Embryonic facial prominence (tissue), 1 donor: ENCODE results near the gene GRM5.

Source experiments
- DNase-seq: peaks from one replicate; pipeline ENCODE4 v3.0.0-alpha.2; 2016; ENCODE audit errors: extremely low spot score

GRM5 gene

DNA sequence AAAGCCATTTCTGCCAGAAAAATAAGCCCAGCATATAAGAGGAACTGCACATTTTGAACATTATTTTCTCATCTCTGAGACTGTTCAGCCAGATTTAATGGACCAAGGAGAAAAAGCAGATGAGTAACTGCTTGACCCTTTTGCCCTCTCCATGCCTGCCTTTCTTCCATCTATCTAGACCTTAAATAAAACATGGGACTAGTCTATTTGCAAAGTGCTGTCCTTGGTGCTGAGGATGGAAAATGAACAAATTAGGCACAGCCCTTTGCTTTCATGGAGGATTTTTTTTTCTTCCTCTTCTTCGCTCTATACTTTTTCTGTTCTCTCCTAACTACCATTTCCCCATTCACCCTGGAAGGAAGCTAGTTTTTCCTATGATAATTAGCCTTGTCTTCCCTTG is 361.3 kb downstream of the GRM5 start:
- no peak for DNase-seq

DNA sequence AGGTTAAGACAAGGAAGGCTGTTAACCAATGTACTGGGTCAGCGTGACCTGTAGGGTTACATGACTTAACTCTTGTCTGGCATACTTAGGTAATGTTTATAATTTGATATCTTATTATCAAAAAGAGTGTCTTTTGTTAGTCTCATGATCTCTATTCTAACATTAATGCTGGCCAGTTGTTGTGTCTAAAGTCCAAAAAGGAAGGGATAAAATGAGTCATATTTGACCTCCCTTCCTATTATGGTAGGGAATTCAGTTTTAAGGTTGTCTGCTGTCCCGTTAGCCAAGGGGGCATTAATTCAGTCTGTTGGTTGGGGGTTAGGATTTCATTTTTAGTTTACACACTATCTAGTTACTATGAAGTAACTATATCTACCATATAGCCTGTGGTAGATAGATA is 364.0 kb downstream of the GRM5 start:
- DNase-seq = no peak

DNA sequence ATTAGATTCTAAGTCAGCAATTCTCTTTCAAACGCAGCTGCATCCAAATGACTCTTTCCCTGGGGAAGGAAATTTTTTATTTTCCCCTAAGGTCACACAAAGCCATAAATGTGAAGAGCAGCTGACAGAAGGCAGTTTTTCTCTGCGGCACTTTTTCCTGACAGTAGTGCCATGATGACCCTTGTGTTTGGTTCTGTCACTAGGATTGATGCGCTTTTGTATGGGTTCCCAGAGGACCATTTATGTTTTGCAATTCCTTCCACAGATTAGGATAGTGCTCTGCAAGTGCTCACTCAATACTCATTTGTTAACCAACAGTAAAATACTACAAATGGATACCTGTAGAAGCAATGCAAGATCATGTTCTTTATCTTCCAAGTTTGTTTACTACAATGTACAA is 368.6 kb downstream of the GRM5 start:
- no peak for DNase-seq

DNA sequence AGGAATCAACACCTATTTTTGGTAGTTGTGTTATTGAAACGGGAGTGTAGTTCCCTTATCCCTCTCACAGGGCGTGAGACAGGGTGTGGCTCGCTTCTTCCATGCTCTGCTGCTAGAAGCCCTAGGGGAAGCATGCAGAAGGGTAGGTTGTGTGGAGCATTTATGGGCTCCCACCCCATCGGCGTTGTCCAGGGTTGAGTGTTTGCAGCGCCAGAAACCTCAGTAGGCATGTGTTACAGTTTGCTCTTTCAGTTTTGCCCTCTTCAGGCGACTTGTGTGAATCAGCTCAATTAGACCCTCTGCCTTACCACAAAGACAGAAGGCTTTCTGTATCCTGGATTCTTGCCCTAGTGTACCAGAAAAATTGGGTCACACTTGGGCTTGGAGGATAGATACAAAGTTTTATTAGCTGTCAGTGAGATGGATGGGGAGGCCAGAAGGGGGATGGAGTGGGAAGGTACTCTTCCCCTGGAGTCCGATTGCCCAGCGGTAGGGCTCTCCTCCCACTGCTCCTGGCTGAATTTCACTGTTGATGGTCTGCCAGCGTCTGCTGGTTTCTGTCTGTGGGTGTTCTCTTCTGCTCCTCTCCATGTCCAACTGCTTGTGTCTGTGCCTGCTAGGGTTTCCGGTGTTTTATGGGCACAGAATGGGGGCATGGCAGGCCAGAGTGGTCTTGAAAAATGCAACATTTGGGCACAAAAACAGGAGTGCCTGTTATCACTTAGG is 369.9 kb downstream of the GRM5 start:
- DNase-seq = no peak

DNA sequence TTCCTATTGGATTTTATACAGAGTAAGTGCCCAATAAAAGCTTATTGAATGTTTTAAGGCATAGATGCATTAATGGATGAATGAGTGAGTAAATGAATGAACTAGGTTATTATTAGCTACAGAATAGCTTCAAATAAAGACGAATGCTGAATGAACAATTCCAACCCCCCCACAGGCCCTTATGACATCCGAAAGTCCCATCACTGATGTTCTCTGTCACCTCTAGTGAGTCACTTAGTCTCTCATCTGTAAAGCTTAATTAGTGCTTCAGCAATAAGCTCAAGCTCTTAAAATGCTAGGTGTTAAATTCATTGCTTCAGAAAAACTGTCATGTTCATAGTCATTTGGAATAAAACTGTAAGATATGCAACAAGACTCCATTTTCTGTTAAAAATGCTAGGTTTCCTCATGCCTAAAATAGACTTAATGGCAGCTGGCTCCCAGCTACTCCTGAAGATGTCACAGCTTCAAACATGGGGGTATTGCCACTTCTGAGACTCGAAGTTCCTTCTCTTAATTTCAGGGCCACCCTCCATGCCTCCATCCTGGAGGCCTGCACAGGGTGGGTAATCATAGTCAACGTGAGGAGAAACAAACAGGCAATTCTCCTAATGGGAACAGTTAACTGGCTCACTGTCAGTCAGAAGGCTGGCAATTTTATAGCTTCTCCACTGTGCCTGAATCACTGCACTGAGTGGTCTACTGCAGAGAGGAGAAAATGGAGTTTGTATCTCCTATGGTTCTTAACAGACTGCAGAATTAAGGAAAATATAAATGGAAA is 373.3 kb downstream of the GRM5 start:
- DNase-seq = no peak

DNA sequence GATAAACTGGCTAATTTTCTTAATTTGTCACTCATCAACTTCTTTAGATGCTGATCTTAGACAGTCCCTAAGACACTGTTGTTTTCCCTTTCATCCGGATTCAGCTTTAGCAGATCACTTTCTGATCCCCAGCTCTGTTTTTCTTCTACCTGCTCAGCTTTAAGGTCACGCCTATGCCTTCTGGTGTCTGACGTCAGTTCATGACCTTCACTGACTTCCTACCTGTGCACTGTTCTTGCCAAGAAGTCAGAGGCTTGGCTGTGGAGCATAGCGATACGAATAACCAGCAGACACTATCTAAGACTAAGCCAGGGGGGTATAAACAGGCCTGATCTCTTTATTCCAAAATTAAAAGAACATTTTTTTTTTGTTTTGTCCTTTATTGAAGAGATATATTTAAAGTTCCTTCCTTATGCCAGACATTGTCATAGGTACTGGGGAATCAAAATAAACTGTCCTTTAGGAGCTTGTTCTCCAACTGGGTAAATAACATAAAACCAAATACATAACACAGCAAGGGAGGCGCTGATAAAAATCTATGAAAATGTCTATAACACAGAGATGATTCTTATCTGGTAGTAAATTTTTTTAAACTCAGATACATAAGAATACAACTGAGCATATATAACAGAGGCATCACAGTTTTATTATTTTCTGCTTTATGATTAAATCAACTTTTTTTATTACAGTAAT is 376.1 kb downstream of the GRM5 start:
- no peak for DNase-seq

DNA sequence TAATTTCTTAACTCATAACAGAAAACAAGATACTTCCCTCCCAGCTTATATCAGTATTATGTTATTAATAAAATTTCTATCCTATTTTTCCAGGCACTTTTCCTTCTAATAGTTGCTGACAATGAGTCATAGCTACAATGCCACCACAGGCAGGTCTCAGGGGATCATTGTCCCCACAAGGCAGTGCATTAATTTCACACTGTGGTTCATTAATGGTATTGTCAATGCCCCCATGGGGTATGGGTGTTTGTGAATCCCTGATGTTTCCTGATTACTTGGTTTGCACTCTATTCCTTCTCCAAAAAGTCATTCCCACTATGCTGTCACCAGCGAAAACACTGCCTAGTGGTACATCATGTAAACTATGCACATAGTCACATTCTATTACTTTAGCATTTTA is 382.8 kb downstream of the GRM5 start:
- no peak for DNase-seq

DNA sequence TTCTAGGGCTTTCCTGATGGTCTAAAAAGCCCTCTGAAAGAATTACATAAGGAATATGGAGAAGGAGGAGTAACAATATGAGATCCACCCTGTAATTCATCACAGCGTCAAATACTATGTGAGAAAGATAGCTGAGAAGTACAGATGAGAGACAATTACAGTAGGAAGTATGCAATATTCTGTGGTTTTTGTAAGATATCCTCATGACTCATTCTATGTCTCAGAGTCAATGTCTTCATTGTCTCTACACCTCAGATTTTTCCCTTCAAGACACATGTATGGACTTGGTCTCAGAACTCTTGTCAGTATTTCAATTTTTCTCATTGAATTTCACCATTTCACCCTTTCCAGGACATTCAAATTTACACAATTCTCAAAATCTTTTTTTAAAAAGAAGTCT is 385.0 kb downstream of the GRM5 start:
- no peak for DNase-seq

DNA sequence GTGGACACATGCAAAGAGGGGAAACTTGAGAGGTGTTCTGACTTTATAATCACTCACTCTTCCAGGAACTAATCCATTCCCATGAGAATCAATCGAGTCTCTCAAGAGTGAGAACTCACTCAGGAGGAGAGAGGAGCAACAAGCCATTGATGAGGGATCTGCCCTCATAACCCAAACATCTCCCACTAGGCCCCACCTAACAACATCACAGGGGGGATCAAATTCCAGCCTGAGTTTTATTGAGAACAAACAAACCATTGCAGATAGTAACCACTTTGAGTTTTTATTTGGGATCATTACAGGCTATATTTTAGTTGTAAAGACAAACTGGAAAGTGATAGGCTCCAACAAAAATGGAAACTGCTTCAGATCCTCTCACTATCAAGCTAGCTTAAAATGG is 399.4 kb downstream of the GRM5 start:
- DNase-seq = no peak

DNA sequence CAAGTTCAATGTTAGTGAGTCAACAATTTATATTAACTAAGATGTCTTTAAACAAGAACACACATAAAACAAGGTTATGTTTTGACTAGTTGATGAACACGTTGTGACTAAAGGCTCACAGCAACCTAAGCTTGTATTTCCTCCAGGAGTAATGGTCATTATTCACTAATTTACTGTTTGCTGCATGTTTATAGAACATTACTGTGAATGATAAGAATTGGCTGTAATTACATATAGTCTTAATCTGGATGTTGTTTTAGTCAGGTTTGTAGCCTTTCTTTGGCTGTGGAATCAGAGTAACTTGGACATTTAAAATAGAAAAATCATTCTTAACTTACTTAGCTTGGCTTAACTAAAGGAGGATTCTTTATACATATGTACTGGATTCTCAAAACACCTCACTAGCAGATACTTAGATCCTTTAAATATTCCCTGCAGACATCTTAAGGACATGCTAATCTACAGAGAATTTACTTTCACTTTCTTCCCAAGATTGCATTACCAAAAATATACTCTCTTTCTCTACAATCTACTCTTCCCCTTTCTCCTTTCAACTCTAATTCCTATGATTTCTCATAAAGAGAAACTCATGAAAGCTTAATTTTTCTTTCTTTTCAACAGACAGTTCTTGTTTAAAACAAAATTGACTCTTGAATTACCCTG is 408.6 kb downstream of the GRM5 start:
- no peak for DNase-seq

DNA sequence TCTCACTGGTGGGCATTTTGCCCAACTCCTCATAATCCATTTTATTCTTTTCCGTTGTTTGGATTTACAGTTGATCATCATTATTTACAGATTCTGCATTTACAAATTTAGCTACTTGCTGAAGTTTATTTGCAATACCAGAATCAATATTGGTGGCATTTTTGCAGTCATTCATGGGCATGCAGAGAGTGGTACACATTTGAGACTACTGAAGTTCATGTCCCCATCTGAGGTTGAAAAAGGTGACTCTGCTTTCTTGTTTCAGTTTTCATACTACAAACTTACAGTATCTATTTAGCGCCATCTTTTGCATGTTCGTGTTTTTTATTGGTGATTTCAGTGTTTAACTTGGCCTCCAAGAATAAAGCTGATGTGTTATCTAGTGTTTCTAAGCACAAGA is 409.5 kb downstream of the GRM5 start:
- DNase-seq = no peak

DNA sequence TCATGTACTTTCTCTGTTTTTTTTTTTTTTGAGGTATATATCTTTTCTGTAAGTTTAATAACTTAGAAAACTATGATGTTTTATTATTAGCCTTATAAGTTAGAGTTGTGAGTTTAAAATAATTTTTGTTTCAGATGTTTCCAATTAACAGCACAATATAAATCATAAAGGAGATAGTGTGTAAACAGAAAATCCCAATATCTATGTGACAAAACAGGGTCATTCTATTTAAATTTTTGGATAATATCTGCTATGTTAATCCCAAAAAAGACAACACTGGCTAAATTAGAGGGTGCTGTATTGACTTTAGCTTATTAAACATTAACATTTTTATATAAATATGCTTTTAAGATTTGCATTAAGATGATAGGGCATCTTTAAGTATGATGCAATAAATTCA is 410.1 kb downstream of the GRM5 start:
- DNase-seq = no peak

DNA sequence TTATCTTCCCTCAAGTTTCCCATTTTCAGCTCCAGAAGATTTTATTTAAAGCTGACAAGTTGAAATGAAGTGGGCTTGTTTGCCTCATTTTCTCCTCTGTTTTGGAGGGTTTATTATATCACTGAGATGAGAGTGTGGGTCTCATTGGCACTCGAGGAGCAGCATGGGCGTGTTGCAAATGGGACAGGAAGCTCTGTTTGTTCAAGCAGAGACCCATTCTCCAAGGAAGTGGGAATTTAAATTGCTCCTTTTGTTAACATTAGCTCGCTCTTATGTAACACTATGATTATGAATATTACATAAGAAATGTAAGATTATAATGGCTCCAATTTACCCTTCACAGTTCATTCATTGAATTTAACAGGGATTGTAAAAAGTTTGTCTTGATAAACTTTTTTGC is 410.6 kb downstream of the GRM5 start:
- DNase-seq = no peak

DNA sequence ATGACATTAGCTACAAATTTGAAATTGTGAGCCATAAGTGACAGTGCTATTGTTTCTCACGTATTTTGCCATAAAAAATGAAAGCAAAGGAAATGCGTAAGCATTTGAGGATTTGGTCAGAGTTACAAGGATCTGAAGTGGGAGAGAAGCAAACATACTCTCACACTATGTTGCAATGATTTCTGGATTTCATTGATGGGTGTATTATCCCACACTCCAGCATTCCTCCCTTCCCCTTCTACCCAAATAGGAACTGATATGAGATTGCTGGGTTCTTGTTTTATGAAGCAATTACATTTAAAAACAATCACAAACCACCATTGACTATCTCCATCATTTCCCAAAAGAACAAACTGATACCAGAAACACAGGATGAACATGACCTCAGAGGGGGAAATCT is 414.2 kb downstream of the GRM5 start:
- no peak for DNase-seq

DNA sequence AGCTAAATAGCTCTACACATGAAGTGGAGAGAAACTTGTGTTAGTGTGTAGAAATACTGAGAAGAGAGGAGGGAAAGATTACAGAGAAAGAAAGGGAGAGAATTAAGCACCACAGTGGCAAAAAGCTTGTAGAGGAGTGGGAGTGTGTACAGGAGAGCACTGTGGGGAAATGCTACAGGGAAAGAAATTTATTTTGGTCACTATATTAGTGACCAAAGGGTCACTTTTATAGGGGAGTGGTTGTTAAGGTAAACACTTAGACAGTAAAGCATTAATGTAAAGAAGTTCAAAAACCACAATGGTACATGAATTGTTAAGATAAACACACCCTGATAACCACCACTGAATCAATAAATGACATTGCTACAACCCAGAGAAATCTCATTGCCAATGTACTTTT is 421.1 kb downstream of the GRM5 start:
- DNase-seq = no peak

DNA sequence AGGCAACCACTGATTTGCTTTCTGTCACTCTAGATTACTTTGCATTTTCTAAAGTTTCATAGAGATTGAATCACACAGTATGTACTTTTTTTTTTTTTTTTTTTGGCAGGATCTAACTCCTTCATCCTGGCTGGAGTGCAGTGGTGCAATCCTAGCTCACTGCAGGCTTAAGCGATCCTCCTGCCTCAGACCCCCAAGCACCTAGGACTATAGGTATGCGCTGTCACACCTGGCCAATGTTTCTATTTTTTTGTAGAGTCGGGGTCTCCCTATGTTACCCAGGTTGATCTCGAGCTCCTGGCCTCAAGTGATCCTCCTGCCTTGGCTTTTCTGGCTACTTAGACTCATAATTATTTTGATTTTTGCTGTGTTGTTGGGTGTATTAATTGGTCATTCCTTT is 433.6 kb downstream of the GRM5 start:
- DNase-seq = no peak

DNA sequence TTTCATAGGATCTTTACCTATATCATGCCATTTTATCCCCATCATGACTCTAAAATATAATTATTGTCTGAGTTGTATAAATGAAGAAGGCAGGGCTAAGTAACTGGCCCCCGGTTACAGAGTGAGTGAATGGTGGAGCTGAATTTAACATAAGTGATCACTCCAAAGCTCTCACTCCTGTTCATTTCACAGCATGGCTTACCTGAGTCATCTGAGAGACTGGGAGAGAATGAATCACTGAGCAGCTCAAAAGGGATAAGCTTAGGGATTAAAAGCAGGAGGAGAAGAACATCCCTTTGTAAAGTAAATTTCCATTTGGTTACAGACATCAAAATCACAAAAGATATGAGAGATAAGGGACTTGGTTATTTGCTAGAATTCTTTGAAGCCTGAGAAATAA is 434.3 kb downstream of the GRM5 start:
- DNase-seq = no peak

DNA sequence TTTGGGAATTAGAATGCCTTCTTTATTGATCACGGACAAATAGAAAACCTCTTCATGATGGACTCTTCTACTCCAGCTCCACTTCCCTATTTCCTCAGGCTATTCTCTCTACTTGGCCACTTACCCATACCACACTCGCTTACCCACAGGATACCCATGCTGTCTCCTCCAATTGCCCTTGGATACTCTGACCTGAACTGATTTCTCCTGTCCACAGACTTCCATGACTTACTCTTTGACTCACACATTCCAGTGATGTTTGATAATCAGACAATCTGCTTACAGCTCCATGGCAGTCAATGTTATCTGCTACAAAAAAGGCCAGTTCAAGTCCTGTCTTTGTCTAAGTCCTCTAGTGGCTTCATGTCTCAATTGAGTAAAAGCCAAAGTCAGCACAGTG is 436.3 kb downstream of the GRM5 start:
- DNase-seq = no peak

DNA sequence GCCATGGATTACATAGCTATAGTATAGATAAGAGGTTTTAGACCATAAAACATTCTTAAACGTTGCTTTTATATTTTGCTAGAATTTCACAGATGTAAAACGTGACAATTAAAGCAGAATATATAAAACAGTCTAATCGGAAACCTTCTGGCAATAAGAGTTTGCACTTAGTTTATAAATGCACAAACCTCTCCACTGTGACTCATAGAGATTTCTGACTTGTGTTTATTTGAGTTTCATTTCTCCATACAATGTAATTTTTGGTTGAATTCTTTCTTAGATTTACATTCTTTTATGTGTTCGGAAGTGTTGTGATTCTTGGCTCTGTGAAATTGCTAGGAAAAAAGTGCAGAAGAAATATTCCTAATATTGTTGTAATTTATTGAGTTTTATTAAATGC is 439.6 kb downstream of the GRM5 start:
- DNase-seq = no peak

DNA sequence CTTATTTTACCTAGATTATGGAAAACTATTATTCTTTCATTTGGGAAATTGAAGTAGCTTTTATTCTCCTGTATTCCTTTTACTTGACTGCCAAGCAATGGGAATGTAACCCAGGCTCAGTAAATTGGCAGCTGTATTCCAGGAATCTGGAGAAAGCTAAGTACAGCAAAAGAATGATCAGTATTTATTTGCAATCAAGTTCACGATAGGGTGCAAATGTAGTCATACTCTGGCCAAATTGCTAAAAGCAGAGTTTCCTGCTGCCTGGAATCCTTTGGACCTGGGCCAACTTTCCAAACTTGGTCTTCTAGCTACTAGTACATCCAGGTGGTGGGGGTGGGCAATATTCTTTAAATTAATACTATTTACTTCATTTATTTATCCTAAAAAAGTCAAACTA is 442.3 kb downstream of the GRM5 start:
- no peak for DNase-seq

DNA sequence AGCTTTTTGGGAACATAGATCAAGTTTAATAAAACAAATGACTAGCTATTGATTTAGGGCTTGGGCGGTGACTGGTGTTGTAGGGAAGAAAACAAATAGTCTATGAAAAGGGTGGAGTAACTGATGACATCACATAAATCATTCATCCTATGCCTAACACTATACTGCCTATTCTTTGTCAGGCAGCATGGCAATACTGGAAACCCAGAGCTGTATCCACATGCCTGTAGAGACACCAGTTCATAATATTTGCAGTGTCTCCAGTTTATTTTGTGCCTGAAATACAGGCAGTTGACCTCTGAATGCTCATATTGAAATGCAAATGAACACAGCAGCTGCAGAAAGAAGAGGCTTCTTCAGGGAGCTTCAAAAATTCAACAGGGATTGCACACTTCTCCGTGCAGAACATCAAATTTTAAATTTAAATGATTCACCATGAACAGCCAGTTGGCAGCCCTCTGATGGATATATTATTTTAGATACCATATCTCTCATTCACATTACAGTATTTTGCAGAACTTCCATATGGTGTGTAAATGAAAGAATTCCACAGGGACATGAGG is 445.1 kb downstream of the GRM5 start:
- no peak for DNase-seq
